ENCODE results near the gene RAB22A. TPM values are rescaled to one million over a fixed set of nuclear protein-coding genes. Genes with fewer than 3 reads are reported as not detected.

RAB22A gene
- total RNA-seq, 2 donors from 2014 or later: 16.9 to 20.4 TPM

DNA sequence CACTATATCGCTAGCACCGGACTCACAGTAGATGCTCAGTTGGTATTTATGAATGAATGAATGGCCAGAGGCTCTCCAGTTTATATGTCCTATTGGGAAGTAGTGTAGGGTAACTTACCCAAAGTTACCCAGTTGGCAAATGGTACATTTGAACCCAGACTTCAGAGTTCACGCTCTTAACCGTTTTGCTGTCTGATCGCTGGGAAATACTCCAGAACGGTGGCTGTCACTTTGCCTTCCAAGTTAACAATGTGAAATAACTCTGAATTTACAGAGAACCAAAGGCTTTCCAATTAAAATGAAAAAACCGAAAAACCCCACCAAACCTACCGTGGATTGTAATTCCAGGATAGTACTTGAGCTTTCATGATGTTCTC, 81.1 kb downstream of the RAB22A start:
- H3K4me3 ChIP-seq: no peak overlapping the region
- intact Hi-C loops (cut with DNase I): no loop called here
- TF ChIP-seq POLR2AphosphoS5 (IDR thresholded peaks at IDR 0.05) (no peak), POLR2A (IDR thresholded peaks at IDR 0.05) (no peak)
- TF ChIP-seq, protein P1, sequence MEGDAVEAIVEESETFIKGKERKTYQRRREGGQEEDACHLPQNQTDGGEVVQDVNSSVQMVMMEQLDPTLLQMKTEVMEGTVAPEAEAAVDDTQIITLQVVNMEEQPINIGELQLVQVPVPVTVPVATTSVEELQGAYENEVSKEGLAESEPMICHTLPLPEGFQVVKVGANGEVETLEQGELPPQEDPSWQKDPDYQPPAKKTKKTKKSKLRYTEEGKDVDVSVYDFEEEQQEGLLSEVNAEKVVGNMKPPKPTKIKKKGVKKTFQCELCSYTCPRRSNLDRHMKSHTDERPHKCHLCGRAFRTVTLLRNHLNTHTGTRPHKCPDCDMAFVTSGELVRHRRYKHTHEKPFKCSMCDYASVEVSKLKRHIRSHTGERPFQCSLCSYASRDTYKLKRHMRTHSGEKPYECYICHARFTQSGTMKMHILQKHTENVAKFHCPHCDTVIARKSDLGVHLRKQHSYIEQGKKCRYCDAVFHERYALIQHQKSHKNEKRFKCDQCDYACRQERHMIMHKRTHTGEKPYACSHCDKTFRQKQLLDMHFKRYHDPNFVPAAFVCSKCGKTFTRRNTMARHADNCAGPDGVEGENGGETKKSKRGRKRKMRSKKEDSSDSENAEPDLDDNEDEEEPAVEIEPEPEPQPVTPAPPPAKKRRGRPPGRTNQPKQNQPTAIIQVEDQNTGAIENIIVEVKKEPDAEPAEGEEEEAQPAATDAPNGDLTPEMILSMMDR (IDR thresholded peaks at IDR 0.05): no peak
- no peaks in the 10 kb centered on the region for H3K27me3 ChIP-seq (replicated peaks; ENCODE audit: insufficient read depth)
- 95% methylated on average over 8 of the region's 8 CpGs for WGBS
- H3K27ac ChIP-seq: no peak overlapping the region
- H3K36me3 ChIP-seq: no peaks in the 10 kb centered on the region
- DNase-seq (ENCODE audit: low spot score): no peak
- H3K4me1 ChIP-seq (replicated peaks): peaks cover 9% of the 10 kb centered on the region
- H3K9me3 ChIP-seq: no peaks in the 10 kb centered on the region

DNA sequence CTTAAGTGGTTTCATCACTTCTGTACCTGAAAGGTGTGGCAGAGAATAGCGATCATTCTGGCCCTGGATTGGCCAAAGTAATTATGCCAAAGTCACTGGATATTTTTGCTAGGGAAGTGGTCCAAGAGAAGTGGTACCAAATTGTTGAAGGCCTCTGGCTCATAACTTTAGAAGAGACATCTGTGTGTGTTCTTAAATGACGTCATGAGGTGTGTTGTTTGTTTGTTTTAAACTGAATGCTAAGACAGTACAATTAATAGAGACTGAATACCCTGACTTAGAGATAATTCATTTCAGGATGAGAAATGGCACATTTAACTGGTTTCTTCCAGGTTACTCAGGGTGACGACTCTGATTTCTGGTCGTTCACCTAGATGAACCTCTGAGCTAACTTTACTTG, 82.8 kb downstream of the RAB22A start:
- Histone ChIP-seq H3K9me3 (no peaks in the 10 kb centered on the region), H3K36me3 (no peaks in the 10 kb centered on the region), H3K27ac (no peak overlapping the region), H3K4me1 (replicated peaks) (peaks cover 9% of the 10 kb centered on the region), H3K27me3 (replicated peaks; ENCODE audit: insufficient read depth) (no peaks in the 10 kb centered on the region), H3K4me3 (no peak overlapping the region)
- 77% methylated on average over 4 of the region's 4 CpGs for WGBS
- no peak for DNase-seq (ENCODE audit: low spot score)
- intact Hi-C loops (cut with DNase I): no loop called here
- no peak for TF ChIP-seq POLR2AphosphoS5 (IDR thresholded peaks at IDR 0.05)
- no peak for TF ChIP-seq POLR2A (IDR thresholded peaks at IDR 0.05)
- TF ChIP-seq, protein P1 (IDR thresholded peaks at IDR 0.05): no peak

DNA sequence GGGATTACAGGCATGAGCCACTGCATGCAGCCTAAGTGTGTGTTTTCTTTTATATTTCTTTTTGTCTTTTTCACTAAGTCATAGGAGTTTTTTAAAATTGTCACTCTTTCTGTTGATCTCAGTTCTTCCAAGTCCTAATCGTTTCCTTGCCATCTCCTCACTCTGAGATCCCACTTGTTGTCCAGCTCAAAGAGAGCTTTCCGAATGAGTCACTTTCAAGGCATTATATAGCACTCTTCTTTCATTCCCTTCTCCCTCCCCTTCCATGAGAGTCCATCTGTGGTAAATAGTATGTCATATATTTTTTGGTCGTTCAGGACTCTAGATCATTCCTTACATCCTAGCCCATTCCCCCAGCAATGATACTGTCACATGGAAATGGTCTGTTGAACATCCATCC, 83.8 kb downstream of the RAB22A start:
- no peak for DNase-seq (ENCODE audit: low spot score)
- Histone ChIP-seq H3K27me3 (replicated peaks; ENCODE audit: insufficient read depth) (no peaks in the 10 kb centered on the region), H3K9me3 (no peaks in the 10 kb centered on the region), H3K27ac (no peak overlapping the region), H3K4me1 (replicated peaks) (peaks cover 9% of the 10 kb centered on the region), H3K36me3 (no peaks in the 10 kb centered on the region), H3K4me3 (no peak overlapping the region)
- intact Hi-C loops (cut with DNase I): no loop called here
- 82% methylated on average over 3 of the region's 3 CpGs for WGBS
- TF ChIP-seq, protein P1 (IDR thresholded peaks at IDR 0.05): no peak
- TF ChIP-seq POLR2A (IDR thresholded peaks at IDR 0.05): no peak
- no peak for TF ChIP-seq POLR2AphosphoS5 (IDR thresholded peaks at IDR 0.05)

DNA sequence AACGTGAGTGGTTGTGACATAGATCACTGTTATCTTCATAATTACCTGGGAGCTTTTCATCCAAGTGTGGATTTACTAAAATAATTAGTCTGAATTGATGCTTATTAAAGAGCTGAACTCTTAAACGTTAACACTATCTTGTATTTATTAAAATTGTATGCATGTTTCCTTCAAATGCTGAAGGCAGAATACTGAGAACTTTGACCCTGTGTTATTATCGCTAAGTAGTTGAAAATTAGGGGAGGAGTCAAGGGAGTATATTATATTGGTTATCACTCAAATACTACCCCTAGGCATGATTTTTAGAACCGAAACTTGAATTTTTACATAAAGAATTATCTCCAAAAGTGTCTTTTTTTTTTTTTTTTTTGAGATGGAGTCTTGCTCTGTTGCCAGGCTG, 85.3 kb downstream of the RAB22A start:
- Histone ChIP-seq H3K4me1 (replicated peaks) (peaks cover 9% of the 10 kb centered on the region), H3K27me3 (replicated peaks; ENCODE audit: insufficient read depth) (no peaks in the 10 kb centered on the region), H3K4me3 (no peak overlapping the region), H3K36me3 (no peaks in the 10 kb centered on the region), H3K9me3 (no peaks in the 10 kb centered on the region), H3K27ac (no peak overlapping the region)
- 83% methylated on average over 4 of the region's 4 CpGs for WGBS
- TF ChIP-seq, protein P1 (IDR thresholded peaks at IDR 0.05): no peak
- TF ChIP-seq POLR2AphosphoS5 (IDR thresholded peaks at IDR 0.05) (no peak), POLR2A (IDR thresholded peaks at IDR 0.05) (no peak)
- DNase-seq (ENCODE audit: low spot score): no peak
- intact Hi-C loops (cut with DNase I): no loop called here

DNA sequence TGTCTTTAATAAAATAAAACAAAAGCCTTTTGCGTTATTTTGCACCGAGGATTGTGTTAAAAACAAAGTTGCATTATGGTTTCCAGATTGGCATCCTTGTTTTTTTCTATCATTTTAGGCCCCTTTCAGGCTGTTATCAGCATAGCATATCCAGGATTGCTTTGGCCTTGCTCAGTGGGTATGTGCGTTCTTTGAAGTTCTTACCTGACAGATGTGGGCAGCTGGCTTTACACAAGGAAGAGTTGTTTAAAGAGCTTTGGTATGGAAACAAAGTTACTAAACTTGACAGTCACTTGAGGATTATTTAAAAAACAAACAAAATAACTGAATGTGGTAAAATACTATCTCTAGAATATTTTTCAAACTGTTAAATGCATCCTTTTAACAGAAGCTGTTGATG, 86.1 kb downstream of the RAB22A start:
- intact Hi-C loops (cut with DNase I): no loop called here
- Histone ChIP-seq H3K27me3 (replicated peaks; ENCODE audit: insufficient read depth) (no peaks in the 10 kb centered on the region), H3K4me3 (no peak overlapping the region), H3K36me3 (no peaks in the 10 kb centered on the region), H3K9me3 (no peaks in the 10 kb centered on the region), H3K4me1 (replicated peaks) (peaks cover 3% of the 10 kb centered on the region), H3K27ac (no peak overlapping the region)
- DNase-seq (ENCODE audit: low spot score): no peak
- WGBS: 88% methylated on average over 3 of the region's 3 CpGs
- TF ChIP-seq POLR2AphosphoS5 (IDR thresholded peaks at IDR 0.05): no peak
- TF ChIP-seq, protein P1 (IDR thresholded peaks at IDR 0.05): no peak
- TF ChIP-seq POLR2A (IDR thresholded peaks at IDR 0.05): no peak
